ENCODE data around the gene UBE2D2.

Gene UBE2D2

GRCh38 chr5:139654464-139654863 is 93.3 kb downstream of the UBE2D2 start:
- TF ChIP-seq Cebpa-rat (IDR thresholded peaks at IDR 0.05) = no peak
- Histone ChIP-seq H3K4me1 (peaks cover 90 to 97% (median 92%) of the 10 kb centered on the region in 10 experiments), H3K27me3 (no peaks in the 10 kb centered on the region), H3K9me3 (replicated peaks in 1 of 11) (no peaks in the 10 kb centered on the region), H4K20me1 (peaks cover 43 to 94% (median 66%) of the 10 kb centered on the region in 11 experiments; a peak in 21 of 22 replicates), H3K4me3 (no peak overlapping the region), H3K9ac (peak overlapping the region in 9 of 11 experiments; percentile 22 to 89 (median 60); a peak in 13 of 22 replicates), H3K36me3 (no peaks in the 10 kb centered on the region), H3K4me2 (peak overlapping the region; percentile 93 to 100 (median 99)), H3K27ac (peak overlapping the region in 9 of 11 experiments; percentile 6 to 84 (median 76); a peak in 12 of 22 replicates)

- H4K20me1 ChIP-seq = peaks cover 43 to 96% (median 66%) of the 10 kb centered on the region in 11 experiments; a peak in 21 of 22 replicates
- no peaks in the 10 kb centered on the region for H3K9me3 ChIP-seq (replicated peaks in 1 of 11)
- H3K4me2 ChIP-seq = peak overlapping the region; percentile 93 to 100 (median 99)
- no peak overlapping the region for H3K4me3 ChIP-seq
- H3K36me3 ChIP-seq = no peaks in the 10 kb centered on the region
- peaks cover 95 to 100% (median 97%) of the 10 kb centered on the region in 10 experiments for H3K4me1 ChIP-seq
- peak overlapping the region in 9 of 11 experiments; percentile 6 to 84 (median 76); a peak in 15 of 22 replicates for H3K27ac ChIP-seq
- no peak for TF ChIP-seq Cebpa-rat (IDR thresholded peaks at IDR 0.05)
- peak overlapping the region in 10 of 11 experiments; percentile 22 to 89 (median 72); a peak in 15 of 22 replicates for H3K9ac ChIP-seq
- H3K27me3 ChIP-seq = no peaks in the 10 kb centered on the region
These were observed 93.8 kb downstream of the UBE2D2 start for GRCh38 chr5:139654871-139655491.

- Histone ChIP-seq H3K9ac (peak overlapping the region; percentile 67 to 89 (median 72)), H3K36me3 (no peaks in the 10 kb centered on the region), H3K27me3 (no peaks in the 10 kb centered on the region), H3K4me2 (peak overlapping the region; percentile 93 to 100 (median 99)), H3K27ac (peak overlapping the region; percentile 35 to 84 (median 76); a peak in 21 of 22 replicates), H3K4me1 (peaks cover 98 to 100% (median 99%) of the 10 kb centered on the region in 10 experiments), H3K4me3 (peak overlapping the region in 4 of 10 experiments; percentile 12 to 39 (median 34); a peak in 4 of 20 replicates), H3K9me3 (replicated peaks in 1 of 11) (no peaks in the 10 kb centered on the region), H4K20me1 (peaks cover 40 to 94% (median 66%) of the 10 kb centered on the region in 11 experiments; a peak in 21 of 22 replicates)
- no peak for TF ChIP-seq Cebpa-rat (IDR thresholded peaks at IDR 0.05)
These were observed 94.7 kb downstream of the UBE2D2 start for GRCh38 chr5:139655727-139656271.

GRCh38 chr5:139657363-139658321 is 96.5 kb downstream of the UBE2D2 start:
- Histone ChIP-seq H4K20me1 (peaks cover 25 to 90% (median 60%) of the 10 kb centered on the region in 11 experiments; a peak in 20 of 22 replicates), H3K4me3 (peak overlapping the region in 8 of 10 experiments; percentile 15 to 62 (median 36); a peak in 7 of 20 replicates), H3K27ac (peak overlapping the region in 10 of 11 experiments; percentile 15 to 95 (median 80); a peak in 20 of 22 replicates), H3K36me3 (0 out of 22 replicates have a peak, but pooled peaks cover 0 to 3% (median 0%) of the 10 kb centered on the region in 11 experiments), H3K4me2 (peak overlapping the region; percentile 93 to 100 (median 99)), H3K9me3 (replicated peaks in 1 of 11) (no peaks in the 10 kb centered on the region), H3K9ac (peak overlapping the region; percentile 68 to 80 (median 71); a peak in 20 of 22 replicates), H3K4me1 (peaks cover 98 to 100% (median 99%) of the 10 kb centered on the region in 10 experiments), H3K27me3 (no peaks in the 10 kb centered on the region)
- no peak for TF ChIP-seq Cebpa-rat (IDR thresholded peaks at IDR 0.05)

- peak overlapping the region; percentile 93 to 100 (median 99) for H3K4me2 ChIP-seq
These were observed 97.4 kb downstream of the UBE2D2 start for GRCh38 chr5:139658501-139658927.

GRCh38 chr5:139658928-139659667 is 98.0 kb downstream of the UBE2D2 start:
- Histone ChIP-seq H3K9ac (peak overlapping the region; percentile 68 to 80 (median 71)), H3K4me2 (peak overlapping the region; percentile 93 to 100 (median 99)), H3K27me3 (no peaks in the 10 kb centered on the region), H3K36me3 (0 out of 22 replicates have a peak, but pooled peaks cover 0 to 4% (median 0%) of the 10 kb centered on the region in 11 experiments), H3K4me1 (peaks cover 98 to 100% (median 99%) of the 10 kb centered on the region in 10 experiments), H3K9me3 (replicated peaks in 1 of 11) (no peaks in the 10 kb centered on the region), H3K27ac (peak overlapping the region; percentile 29 to 95 (median 78); a peak in 21 of 22 replicates), H4K20me1 (peaks cover 13 to 88% (median 45%) of the 10 kb centered on the region in 11 experiments; a peak in 17 of 22 replicates), H3K4me3 (peak overlapping the region; percentile 8 to 62 (median 52); a peak in 19 of 20 replicates)
- no peak for TF ChIP-seq Cebpa-rat (IDR thresholded peaks at IDR 0.05)

More at GRCh38 chr5:139658501-139658927, 97.4 kb downstream of the UBE2D2 start:
- Histone ChIP-seq H3K36me3 (0 out of 22 replicates have a peak, but pooled peaks cover 0 to 4% (median 0%) of the 10 kb centered on the region in 11 experiments), H3K27ac (peak overlapping the region; percentile 29 to 95 (median 78); a peak in 20 of 22 replicates), H3K9ac (peak overlapping the region; percentile 68 to 80 (median 71); a peak in 20 of 22 replicates), H3K4me3 (peak overlapping the region in 8 of 10 experiments; percentile 15 to 62 (median 52); a peak in 11 of 20 replicates), H3K27me3 (no peaks in the 10 kb centered on the region), H4K20me1 (peaks cover 19 to 88% (median 51%) of the 10 kb centered on the region in 11 experiments; a peak in 20 of 22 replicates), H3K9me3 (replicated peaks in 1 of 11) (no peaks in the 10 kb centered on the region), H3K4me1 (peaks cover 98 to 100% (median 99%) of the 10 kb centered on the region in 10 experiments)
- TF ChIP-seq Cebpa-rat (IDR thresholded peaks at IDR 0.05) = no peak

DNA sequence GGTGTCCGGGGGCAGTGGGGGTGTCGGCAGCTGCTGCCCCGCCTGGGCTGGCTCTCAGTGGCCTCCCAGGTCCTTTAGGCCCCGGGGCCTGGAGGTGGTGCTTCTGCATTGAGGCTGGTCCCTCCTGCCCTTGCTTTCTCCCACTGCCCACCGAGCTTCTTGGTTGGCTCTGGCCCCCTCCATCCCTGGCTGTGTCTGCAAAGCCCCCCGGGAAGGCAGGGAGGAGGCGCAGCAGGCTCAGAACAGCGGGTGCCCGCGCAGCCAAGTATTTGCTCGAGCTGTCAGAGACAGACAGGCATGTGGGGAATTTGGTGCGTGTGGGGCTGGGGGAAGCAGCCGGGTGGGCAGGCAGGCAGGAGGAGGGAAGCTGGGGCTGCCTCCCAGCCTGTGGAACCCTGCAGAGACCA is 98.6 kb downstream of the UBE2D2 start:
- TF ChIP-seq Cebpa-rat (IDR thresholded peaks at IDR 0.05) = no peak
- Histone ChIP-seq H3K27me3 (no peaks in the 10 kb centered on the region), H3K9ac (peak overlapping the region; percentile 68 to 80 (median 71)), H4K20me1 (peaks cover 10 to 88% (median 39%) of the 10 kb centered on the region in 11 experiments; a peak in 17 of 22 replicates), H3K27ac (peak overlapping the region; percentile 29 to 95 (median 78); a peak in 21 of 22 replicates), H3K4me2 (peak overlapping the region; percentile 93 to 100 (median 99)), H3K36me3 (0 out of 22 replicates have a peak, but pooled peaks cover 0 to 4% (median 0%) of the 10 kb centered on the region in 11 experiments), H3K9me3 (replicated peaks in 1 of 11) (no peaks in the 10 kb centered on the region), H3K4me3 (peak overlapping the region; percentile 8 to 62 (median 52); a peak in 19 of 20 replicates), H3K4me1 (peaks cover 98 to 100% (median 99%) of the 10 kb centered on the region in 10 experiments)
